Mesothelial cell of epicardium (in vitro differentiated cells): ENCODE data around the gene DNMBP. TPM values are rescaled to one million over a fixed set of nuclear protein-coding genes. Genes with fewer than 3 reads are reported as not detected.
"Not testable (repeated sequence)": the region's sequence is repeated elsewhere in the genome, so short reads cannot be mapped to it uniquely, and the experiment has no call there.

ENCODE experiments used
- DNase-seq, 2 experiments: peaks; one replicate each; pipeline ENCODE4 v3.0.0; 2021; ENCODE audit warnings: low spot score in 2 of 2; ENCODE audit not compliant: unreplicated experiment in 2 of 2
- H3K27ac Mint-ChIP-seq: 2 replicates; pipeline ENCODE4 v1.8.0; 2021; ENCODE audit warnings: mixed read lengths
- H3K27me3 Mint-ChIP-seq: 2 replicates; pipeline ENCODE4 v1.8.0; 2021; ENCODE audit warnings: low read depth, mixed read lengths
- H3K36me3 Mint-ChIP-seq: 2 replicates; pipeline ENCODE4 v1.8.0; 2021; ENCODE audit warnings: mixed read lengths
- H3K4me1 Mint-ChIP-seq: 2 replicates; pipeline ENCODE4 v1.8.0; 2021; ENCODE audit warnings: mixed read lengths
- H3K4me3 Mint-ChIP-seq: 2 replicates; pipeline ENCODE4 v1.8.0; 2021; ENCODE audit warnings: mild to moderate bottlenecking, moderate library complexity, mixed read lengths
- H3K9me3 Mint-ChIP-seq: 2 replicates; pipeline ENCODE4 v1.8.0; 2021; ENCODE audit warnings: mixed read lengths
- total RNA-seq: library from RNA; stranded (reverse); gene quantifications from 3 replicates; pipeline ENCODE4 v1.2.1, GENCODE V29; 2021
- TF ChIP-seq, protein P1 (sequence below): fragments of 200-600 bp; sonication (generic); IDR thresholded peaks from one replicate; pipeline ENCODE4 v1.5.0; 2021; ENCODE audit warnings: antibody characterized with exemption; ENCODE audit not compliant: unreplicated experiment

DNMBP gene
- total RNA-seq, 1 donor from 2014 or later, result 35.8 TPM

DNA sequence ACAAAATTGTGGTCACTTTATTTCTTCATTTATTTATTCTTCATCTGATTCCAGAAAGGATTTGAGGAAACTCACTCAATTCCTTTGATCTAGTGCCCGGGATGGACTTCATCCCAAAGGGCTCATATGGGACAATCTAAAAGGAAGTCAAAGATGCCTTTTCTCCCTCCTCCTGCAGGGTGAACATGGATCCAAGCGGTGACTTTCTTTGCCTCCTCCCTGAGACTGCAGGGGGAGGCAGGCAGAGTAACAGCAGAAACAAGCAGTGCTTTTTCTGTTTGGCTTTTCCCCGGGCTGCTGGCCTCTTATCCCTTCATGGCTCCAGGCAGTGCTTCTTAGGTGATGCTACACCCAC is 10.0 kb upstream of the DNMBP start:
- DNase-seq, result no peak
- no peaks in the 10 kb centered on the region for H3K36me3 Mint-ChIP-seq
- H3K27me3 Mint-ChIP-seq, result no peaks in the 10 kb centered on the region
- peaks cover 20% of the 10 kb centered on the region for H3K4me1 Mint-ChIP-seq
- H3K27ac Mint-ChIP-seq, result peak overlapping the region; percentile 47
- TF ChIP-seq, protein P1, sequence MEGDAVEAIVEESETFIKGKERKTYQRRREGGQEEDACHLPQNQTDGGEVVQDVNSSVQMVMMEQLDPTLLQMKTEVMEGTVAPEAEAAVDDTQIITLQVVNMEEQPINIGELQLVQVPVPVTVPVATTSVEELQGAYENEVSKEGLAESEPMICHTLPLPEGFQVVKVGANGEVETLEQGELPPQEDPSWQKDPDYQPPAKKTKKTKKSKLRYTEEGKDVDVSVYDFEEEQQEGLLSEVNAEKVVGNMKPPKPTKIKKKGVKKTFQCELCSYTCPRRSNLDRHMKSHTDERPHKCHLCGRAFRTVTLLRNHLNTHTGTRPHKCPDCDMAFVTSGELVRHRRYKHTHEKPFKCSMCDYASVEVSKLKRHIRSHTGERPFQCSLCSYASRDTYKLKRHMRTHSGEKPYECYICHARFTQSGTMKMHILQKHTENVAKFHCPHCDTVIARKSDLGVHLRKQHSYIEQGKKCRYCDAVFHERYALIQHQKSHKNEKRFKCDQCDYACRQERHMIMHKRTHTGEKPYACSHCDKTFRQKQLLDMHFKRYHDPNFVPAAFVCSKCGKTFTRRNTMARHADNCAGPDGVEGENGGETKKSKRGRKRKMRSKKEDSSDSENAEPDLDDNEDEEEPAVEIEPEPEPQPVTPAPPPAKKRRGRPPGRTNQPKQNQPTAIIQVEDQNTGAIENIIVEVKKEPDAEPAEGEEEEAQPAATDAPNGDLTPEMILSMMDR, result no peak
- H3K9me3 Mint-ChIP-seq, result peaks cover 3% of the 10 kb centered on the region
- H3K4me3 Mint-ChIP-seq, result no peak overlapping the region

DNA sequence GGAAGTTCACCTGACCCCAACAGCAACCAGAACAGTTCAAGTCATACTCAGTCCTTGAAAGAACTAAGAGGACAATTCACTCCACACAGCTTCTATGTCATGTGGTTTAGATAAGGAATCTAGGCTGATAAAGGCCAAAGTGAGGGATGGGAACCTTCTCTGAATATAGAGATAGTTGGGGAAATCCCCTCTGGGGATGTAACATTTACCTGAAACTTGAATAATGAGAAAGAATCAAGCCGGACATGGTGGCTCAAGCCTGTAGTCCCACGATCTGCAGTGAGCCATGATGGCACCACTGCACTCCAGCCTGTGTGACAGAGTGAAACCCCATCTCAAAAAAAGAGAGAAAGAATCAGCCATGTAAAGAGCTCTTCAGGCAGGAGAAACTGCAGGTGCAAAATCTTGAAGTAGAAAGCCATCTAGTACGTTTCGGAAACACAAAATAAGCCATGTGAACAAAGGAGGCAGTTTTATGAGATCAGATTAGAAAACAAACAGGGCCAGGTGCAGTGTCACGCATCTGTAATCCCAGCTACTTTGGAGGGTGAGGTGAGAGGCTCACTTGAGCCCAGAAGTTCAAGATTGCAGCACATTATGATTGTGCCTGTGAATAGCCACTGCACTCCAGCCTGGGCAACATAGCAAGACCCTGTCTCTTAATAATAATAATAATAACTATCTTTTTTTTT is 4.5 kb upstream of the DNMBP start:
- Mint-ChIP-seq H3K27ac (peak overlapping the region; percentile 5), H3K36me3 (no peaks in the 10 kb centered on the region), H3K27me3 (no peaks in the 10 kb centered on the region), H3K9me3 (peaks cover 8% of the 10 kb centered on the region), H3K4me3 (no peak overlapping the region), H3K4me1 (peaks cover 29% of the 10 kb centered on the region)
- TF ChIP-seq, protein P1, result no peak
- DNase-seq, result no peak

DNA sequence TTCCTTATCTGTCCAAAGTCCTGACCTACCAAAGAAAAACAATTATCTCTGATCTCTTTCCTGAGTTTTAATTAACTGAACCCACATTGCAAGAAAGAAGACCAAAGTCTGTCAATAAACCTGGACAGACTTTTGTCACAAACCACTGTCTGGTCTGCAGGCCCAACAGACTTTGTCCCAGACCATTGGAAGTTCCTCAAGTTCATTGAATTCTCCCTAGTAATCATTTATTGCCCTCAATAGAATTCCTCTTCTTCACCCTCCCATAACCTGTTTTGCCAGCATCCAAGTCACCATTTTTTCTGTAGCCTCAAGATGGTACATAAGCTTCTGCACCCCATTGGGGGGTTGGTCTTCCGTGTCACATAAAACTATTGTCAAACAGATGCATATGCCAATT is 3.9 kb upstream of the DNMBP start:
- no peak overlapping the region for H3K27ac Mint-ChIP-seq
- H3K4me1 Mint-ChIP-seq, result peaks cover 34% of the 10 kb centered on the region
- H3K9me3 Mint-ChIP-seq, result peaks cover 8% of the 10 kb centered on the region
- H3K27me3 Mint-ChIP-seq, result no peaks in the 10 kb centered on the region
- DNase-seq, result no peak
- TF ChIP-seq, protein P1, result no peak
- no peaks in the 10 kb centered on the region for H3K36me3 Mint-ChIP-seq
- H3K4me3 Mint-ChIP-seq, result no peak overlapping the region

DNA sequence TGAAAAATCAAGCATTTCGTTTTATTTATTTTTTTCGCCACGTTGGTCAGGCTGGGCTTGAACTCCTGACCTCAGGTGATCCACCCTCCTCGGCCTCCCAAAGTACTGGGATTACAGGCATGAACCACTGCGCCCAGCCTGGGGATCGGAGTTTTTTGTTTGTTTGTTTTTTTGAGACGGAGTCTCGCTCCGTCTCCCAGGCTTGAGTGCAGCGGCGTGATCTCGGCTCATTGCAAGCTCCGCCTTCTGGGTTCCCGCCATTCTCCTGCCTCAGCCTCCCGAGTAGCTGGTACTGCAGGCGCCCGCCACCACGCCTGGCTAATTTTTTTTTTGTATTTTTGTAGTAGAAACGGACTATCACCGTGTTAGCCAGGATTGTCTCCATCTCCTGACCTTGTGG is 2.2 kb upstream of the DNMBP start:
- Mint-ChIP-seq H3K27ac (peak overlapping the region; percentile 63), H3K4me1 (peaks cover 51% of the 10 kb centered on the region)
- not testable (repeated sequence) for H3K4me3 Mint-ChIP-seq, H3K36me3 Mint-ChIP-seq, DNase-seq, H3K9me3 Mint-ChIP-seq, H3K27me3 Mint-ChIP-seq

DNA sequence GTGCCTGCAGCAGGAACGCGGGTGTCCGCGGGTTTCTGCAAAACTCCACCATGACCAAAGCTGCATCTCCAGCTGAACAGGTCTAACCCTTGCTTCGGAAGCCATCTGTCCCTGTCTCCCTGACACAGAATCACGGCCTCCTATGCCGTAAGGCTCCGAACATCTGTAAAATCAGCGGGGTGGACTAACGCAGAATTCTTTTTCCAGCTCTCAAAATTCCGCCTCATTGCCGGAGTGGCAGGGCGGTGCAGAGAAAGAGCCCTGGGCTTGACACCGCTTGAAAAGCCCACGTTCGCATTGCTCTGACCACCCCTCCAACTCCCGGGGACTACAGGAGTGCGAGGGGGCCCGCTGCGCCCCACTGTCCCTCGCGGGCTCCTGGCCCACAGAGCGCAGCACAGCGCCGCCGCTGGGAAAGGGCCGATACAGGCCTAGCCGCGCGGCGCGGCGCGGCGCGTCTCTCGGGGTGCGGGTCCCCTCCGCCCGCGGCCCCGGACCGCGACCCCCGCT is 409 bp downstream of the DNMBP start:
- peak overlapping the region; percentile 88 for H3K27ac Mint-ChIP-seq
- peaks cover 5% of the 10 kb centered on the region for H3K9me3 Mint-ChIP-seq
- TF ChIP-seq, protein P1, result no peak
- peak in 1 of 2 experiments; percentile 72 for DNase-seq
- H3K4me1 Mint-ChIP-seq, result peaks cover 72% of the 10 kb centered on the region
- no peaks in the 10 kb centered on the region for H3K36me3 Mint-ChIP-seq
- H3K4me3 Mint-ChIP-seq, result peak overlapping the region; percentile 86
- H3K27me3 Mint-ChIP-seq, result no peaks in the 10 kb centered on the region

DNA sequence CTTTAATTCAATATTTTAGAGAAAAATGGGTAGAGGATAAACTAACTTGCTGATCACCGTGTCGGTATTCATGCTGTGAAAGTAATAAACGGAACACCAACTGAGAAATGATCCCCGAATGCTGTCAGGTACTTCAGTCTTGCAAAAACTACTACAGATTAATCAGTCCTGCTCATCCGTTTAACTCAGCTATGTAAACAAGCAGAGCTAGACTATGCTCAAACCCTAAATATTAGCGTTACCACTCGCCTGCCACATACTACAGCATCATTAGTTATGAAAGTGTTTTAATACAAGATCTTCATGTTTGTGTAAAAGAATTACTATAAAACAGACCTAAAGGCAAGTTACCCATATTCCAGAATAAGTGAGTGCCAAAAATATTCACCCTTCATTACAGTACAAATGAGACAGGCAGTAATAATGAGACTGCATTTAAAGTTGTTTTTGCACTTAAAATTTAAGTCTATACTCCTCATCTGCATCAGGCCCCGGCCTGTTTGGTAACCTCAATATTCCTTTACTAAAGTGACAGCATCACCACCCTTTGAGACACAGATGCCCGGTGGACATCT is 952 bp downstream of the DNMBP start:
- peak overlapping the region; percentile 88 for H3K27ac Mint-ChIP-seq
- TF ChIP-seq, protein P1, result no peak
- no peak for DNase-seq

More for the DNA sequence above, 952 bp downstream of the DNMBP start:
- Mint-ChIP-seq H3K4me1 (peaks cover 69% of the 10 kb centered on the region), H3K9me3 (peaks cover 4% of the 10 kb centered on the region), H3K27me3 (no peaks in the 10 kb centered on the region), H3K36me3 (no peaks in the 10 kb centered on the region), H3K4me3 (peak overlapping the region; percentile 86)
